Neural cell (in vitro differentiated cells): ENCODE results near the gene CCDC159. TPM values are rescaled to one million over a fixed set of nuclear protein-coding genes. Genes with fewer than 3 reads are reported as not detected.

Experiments
- H2AFZ ChIP-seq: fragments of 200-600, 300-800 bp; sonication (generic), shearing (Covaris generic); 2 replicates; pipeline ENCODE4 v1.6.0; 2014; ENCODE audit warnings: low read depth, mild to moderate bottlenecking, antibody characterized with exemption, low read length, moderate library complexity
- H3F3A ChIP-seq: fragments of 200-600 bp; shearing (Covaris generic); 2 replicates; pipeline ENCODE4 v1.6.1; 2016; ENCODE audit warnings: mild to moderate bottlenecking, moderate library complexity, mixed read lengths, antibody characterized with exemption, low read length; ENCODE audit not compliant: insufficient read depth, poor library complexity, severe bottlenecking
- H3K27ac ChIP-seq: fragments of 200-600, 300-800 bp; sonication (generic), shearing (Covaris generic); 2 replicates; pipeline ENCODE4 v1.5.1; 2014; ENCODE audit warnings: mild to moderate bottlenecking, low read length, moderate library complexity
- H3K27me3 ChIP-seq: fragments of 300-800, 200-600 bp; sonication (generic), shearing (Covaris generic); 2 replicates; pipeline ENCODE4 v1.6.0; 2014; ENCODE audit warnings: mild to moderate bottlenecking, low read depth, low read length, moderate library complexity; ENCODE audit not compliant: insufficient read depth
- H3K36me3 ChIP-seq: fragments of 300-800, 200-600 bp; sonication (generic), shearing (Covaris generic); 2 replicates; pipeline ENCODE4 v1.5.1; 2014; ENCODE audit warnings: mild to moderate bottlenecking, antibody characterized with exemption, low read length, moderate library complexity; ENCODE audit not compliant: insufficient read depth
- H3K4me2 ChIP-seq: fragments of 300-800, 200-600 bp; sonication (generic), shearing (Covaris generic); 2 replicates; pipeline ENCODE4 v1.6.0; 2014; ENCODE audit warnings: mild to moderate bottlenecking, low read length
- H3K4me3 ChIP-seq: fragments of 300-800, 200-600 bp; sonication (generic), shearing (Covaris generic); 2 replicates; pipeline ENCODE4 v1.5.1; 2014; ENCODE audit warnings: mild to moderate bottlenecking, low read length, moderate library complexity
- H3K79me2 ChIP-seq: fragments of 200-600 bp; shearing (Covaris generic); replicated peaks from 2 replicates; pipeline ENCODE4 v1.6.0; 2014; ENCODE audit warnings: mild to moderate bottlenecking, low read length, moderate library complexity; ENCODE audit not compliant: insufficient read depth
- H3K9ac ChIP-seq: fragments of 300-800, 200-600 bp; sonication (generic), shearing (Covaris generic); 2 replicates; pipeline ENCODE4 v1.6.1; 2016; ENCODE audit warnings: mild to moderate bottlenecking, low read length, mixed read lengths
- H3K9me2 ChIP-seq: fragments of 200-600 bp; shearing (Covaris generic); 2 replicates; pipeline ENCODE4 v1.6.1; 2016; ENCODE audit warnings: mild to moderate bottlenecking, low read length, mixed read lengths; ENCODE audit not compliant: insufficient read depth
- H3K9me3 ChIP-seq: fragments of 200-600, 300-800 bp; sonication (generic), shearing (Covaris generic); 2 replicates; pipeline ENCODE4 v1.6.1; 2016; ENCODE audit warnings: mild to moderate bottlenecking, mixed run types, low read length, moderate library complexity, mixed read lengths
- H4K20me1 ChIP-seq: fragments of 200-600 bp; shearing (Covaris generic); 2 replicates; pipeline ENCODE4 v1.6.1; 2016; ENCODE audit warnings: mild to moderate bottlenecking, mixed run types; ENCODE audit not compliant: insufficient read depth
- CTCF ChIP-seq: fragments of 450-650 bp; IDR thresholded peaks from 2 replicates; pipeline ENCODE4 v1.5.1; 2014; ENCODE audit warnings: antibody characterized with exemption, mild to moderate bottlenecking, moderate library complexity; ENCODE audit not compliant: poor library complexity, severe bottlenecking
- EP300 ChIP-seq: fragments of 450-650 bp; conservative IDR thresholded peaks from 2 replicates; pipeline ENCODE4 v1.6.1; 2014; ENCODE audit warnings: antibody characterized with exemption, mild to moderate bottlenecking, moderate library complexity; ENCODE audit not compliant: poor library complexity, severe bottlenecking
- EZH2 ChIP-seq: fragments of 200-600, 300-800 bp; shearing (Covaris generic), sonication (generic); IDR thresholded peaks from 2 replicates; pipeline ENCODE4 v1.6.1; 2014; ENCODE audit warnings: antibody characterized with exemption, low read length, borderline replicate concordance, mild to moderate bottlenecking; ENCODE audit not compliant: insufficient read depth, poor library complexity, severe bottlenecking
- MXI1 ChIP-seq: fragments of 450-650 bp; conservative IDR thresholded peaks from 2 replicates; pipeline ENCODE4 v1.6.1; 2014; ENCODE audit warnings: antibody characterized with exemption, mild to moderate bottlenecking; ENCODE audit not compliant: poor library complexity, severe bottlenecking
- POLR2AphosphoS5 ChIP-seq: IDR thresholded peaks from 2 replicates; pipeline ENCODE4 v1.6.1; 2012
- RAD21 ChIP-seq: fragments of 450-650 bp; conservative IDR thresholded peaks from 2 replicates; pipeline ENCODE4 v1.6.1; 2014; ENCODE audit warnings: antibody characterized with exemption, mild to moderate bottlenecking, moderate library complexity
- REST ChIP-seq: IDR thresholded peaks from 2 replicates; pipeline ENCODE4 v1.6.1; 2012; ENCODE audit warnings: borderline replicate concordance
- SMC3 ChIP-seq: fragments of 450-650 bp; conservative IDR thresholded peaks from 2 replicates; pipeline ENCODE4 v1.6.1; 2014; ENCODE audit warnings: antibody characterized with exemption, mild to moderate bottlenecking, moderate library complexity; ENCODE audit not compliant: poor library complexity
- TAF1 ChIP-seq: IDR thresholded peaks from 2 replicates; pipeline ENCODE4 v1.6.1; 2012; ENCODE audit warnings: low read depth
- polyA plus RNA-seq: library from polyadenylated mRNA; depleted of rRNA; stranded (reverse); fragments of >200 nt; gene quantifications from 2 replicates; pipeline ENCODE4 v1.2.3, GENCODE V29; 2014

Gene CCDC159
- polyA plus RNA-seq, 1 donor from 2014 or later: 2.4 TPM

GRCh38 chr19:11387162-11388034 lies 41.1 kb downstream of the CCDC159 start:
- Histone ChIP-seq H3K36me3 (no peaks in the 10 kb centered on the region), H3K4me3 (no peak overlapping the region), H2AFZ (no peak overlapping the region), H3K9me3 (no peaks in the 10 kb centered on the region), H3K9ac (no peak overlapping the region), H3K9me2 (no peaks in the 10 kb centered on the region), H3K4me2 (no peak overlapping the region), H3K27me3 (peaks cover 19% of the 10 kb centered on the region), H3F3A (no peaks in the 10 kb centered on the region), H3K79me2 (no peaks in the 10 kb centered on the region), H4K20me1 (no peaks in the 10 kb centered on the region), H3K27ac (no peak overlapping the region)
- TF ChIP-seq EZH2: no peak
- TF ChIP-seq EP300: no peak
- TF ChIP-seq POLR2AphosphoS5: no peak
- TF ChIP-seq SMC3: no peak
- no peak for TF ChIP-seq CTCF
- TF ChIP-seq TAF1: no peak
- TF ChIP-seq RAD21: no peak
- TF ChIP-seq REST: no peak
- TF ChIP-seq MXI1: no peak

- no peaks in the 10 kb centered on the region for H3K79me2 ChIP-seq
- H2AFZ ChIP-seq: no peak overlapping the region
- H4K20me1 ChIP-seq: no peaks in the 10 kb centered on the region
- H3K9me2 ChIP-seq: no peaks in the 10 kb centered on the region
- no peaks in the 10 kb centered on the region for H3K27me3 ChIP-seq
- no peak overlapping the region for H3K4me2 ChIP-seq
- H3K9me3 ChIP-seq: no peaks in the 10 kb centered on the region
- no peak overlapping the region for H3K27ac ChIP-seq
- TF ChIP-seq RAD21 (no peak), REST (no peak), SMC3 (no peak), MXI1 (no peak), CTCF (no peak), EZH2 (no peak), EP300 (no peak), TAF1 (no peak), POLR2AphosphoS5 (no peak)
- H3F3A ChIP-seq: no peaks in the 10 kb centered on the region
- no peaks in the 10 kb centered on the region for H3K36me3 ChIP-seq
- H3K9ac ChIP-seq: no peak overlapping the region
- H3K4me3 ChIP-seq: no peak overlapping the region
These were observed 44.0 kb downstream of the CCDC159 start for GRCh38 chr19:11390359-11390758.
